ENCODE results near the gene RFX7.

The RFX7 gene

DNA sequence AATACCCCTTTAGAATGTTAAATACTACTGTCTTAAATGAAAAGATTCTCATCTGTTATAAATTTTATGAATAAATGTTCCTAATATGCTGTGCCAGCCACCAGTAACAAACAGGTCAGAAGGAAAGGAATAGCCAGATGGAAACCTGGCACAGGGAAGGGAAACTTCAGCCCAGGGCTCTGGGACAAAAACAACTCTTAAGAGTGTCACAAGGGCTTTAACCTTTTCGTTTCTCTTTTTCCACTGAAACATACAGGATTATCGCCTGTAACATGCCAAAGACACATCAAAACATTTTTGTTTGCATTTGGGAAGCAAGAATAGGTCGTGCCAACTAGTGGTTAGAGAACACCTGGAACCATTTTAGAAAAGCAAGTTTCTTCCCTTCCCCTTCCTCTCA is 141.2 kb downstream of the RFX7 start:
- DNase-seq, result no peak

DNA sequence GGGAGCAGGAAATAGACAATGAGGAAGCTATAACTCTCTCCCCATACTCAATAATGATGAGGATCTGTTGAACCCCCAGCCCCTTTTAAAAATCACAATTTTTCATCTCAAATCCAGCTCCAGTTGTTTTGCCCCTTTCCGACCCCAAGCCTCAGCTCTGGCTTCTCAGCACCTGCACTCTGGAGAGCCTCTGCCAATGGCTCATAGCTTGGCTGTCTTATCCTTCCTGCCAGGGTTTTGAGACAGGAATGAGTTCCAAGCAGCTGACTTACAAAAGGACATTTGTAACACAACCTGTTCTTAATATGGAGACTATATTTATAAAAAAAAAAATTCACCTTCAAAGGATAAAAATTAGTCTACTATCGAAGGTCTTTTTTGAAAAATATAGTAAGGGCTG is 144.4 kb downstream of the RFX7 start:
- DNase-seq, result no peak

DNA sequence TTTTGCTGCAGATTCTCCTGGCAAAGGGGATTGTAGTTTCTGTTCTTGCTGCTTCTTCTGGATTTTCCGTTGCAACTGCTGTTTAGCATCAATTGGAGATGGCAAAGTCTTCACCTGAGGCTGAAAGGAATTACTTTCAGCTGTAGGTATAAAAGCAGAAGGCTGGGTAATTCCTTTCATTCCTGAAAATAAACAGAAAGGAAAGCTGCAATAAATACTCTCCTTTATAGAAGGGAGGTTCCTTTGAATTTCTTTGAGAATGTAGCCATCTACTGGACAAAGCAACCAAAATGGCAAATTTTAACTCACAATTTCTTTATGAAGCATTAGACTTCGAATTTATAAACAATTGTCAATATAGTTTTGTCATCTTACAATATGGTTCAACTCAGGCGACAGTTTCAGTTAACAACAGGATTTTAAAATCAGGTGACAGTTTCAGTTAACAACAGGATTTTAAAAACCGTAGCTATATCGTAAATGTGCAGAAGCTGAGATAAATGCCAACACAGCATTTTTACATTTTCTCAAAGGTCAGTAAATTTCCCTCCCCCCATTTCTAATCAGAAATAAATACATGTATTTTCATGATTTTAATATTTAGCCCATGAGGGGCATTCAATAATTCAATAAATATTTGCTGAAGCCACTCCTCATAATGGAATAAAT is 145.3 kb downstream of the RFX7 start:
- DNase-seq, result no peak

DNA sequence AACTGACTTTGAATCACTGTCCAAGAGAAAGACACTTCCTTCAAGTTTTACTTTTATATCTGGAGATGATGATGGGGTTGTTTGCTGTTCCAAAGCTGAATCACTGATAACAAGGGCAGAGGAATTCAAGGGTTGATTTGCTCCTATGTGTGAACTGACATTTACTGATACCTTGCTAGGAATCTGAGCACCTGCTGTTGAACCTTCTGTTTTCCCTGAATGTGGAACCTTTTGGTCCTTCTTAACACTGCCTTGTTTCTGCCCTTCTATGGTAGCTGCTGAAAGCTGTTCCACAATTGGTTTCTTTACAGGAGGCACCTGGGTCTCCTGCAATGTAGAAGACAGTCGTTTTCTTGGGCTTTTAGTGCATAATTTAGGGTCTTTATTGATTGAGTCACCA is 148.3 kb downstream of the RFX7 start:
- no peak for DNase-seq

DNA sequence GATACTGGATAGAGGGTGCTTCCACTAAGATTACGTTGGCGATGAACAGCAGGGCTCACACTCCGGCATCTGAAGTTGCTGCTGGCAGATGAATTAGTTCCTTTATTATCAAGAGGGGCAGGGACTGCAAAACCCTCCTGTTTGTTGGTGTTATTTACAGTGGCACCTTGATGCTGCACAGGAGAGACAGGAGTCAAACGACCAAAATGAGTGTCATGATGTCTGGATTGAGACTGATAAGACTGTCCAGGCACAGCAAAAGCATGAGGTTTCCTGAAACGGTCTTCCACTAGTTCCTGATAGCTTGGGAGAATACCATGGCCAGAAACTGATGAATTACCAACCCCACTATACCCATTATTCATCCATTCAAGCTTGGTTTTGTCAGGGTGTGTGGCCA is 149.5 kb downstream of the RFX7 start:
- DNase-seq, result no peak

DNA sequence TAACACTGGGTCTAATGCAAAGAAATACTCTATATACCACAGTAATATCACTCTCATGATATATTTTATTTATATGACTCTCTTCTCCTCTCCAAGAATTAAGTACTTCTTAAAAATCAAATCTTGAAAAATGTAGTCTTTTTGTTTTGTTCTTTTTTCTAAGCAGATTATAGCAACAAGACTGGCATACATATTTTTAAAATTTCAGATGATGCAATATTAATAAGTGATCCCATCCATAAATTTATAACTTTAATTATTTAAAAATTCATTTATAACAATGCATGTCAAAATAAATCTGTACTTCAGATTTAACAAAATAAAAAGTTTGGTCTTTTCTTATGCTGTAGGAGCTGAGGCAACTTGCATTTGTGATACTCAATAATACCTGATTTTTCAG is 155.3 kb downstream of the RFX7 start:
- no peak for DNase-seq

DNA sequence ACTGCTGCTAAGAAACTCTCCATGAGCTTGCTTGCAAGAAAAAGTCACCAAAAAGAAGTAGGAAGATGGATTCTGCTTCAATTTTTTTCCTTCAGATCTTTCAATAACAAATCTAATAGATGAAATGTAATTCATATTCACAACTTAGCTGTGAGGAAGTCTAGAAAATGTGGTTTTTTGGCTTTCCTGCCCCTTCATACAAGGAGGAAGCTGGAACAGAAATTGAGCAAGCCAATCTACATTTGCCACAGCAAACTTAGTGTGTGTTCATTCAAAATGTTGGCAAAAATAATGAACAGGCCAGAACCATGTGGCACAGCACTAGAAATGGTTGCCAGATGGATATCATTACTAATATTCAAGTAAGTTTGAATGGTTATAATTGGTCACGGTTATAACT is 157.1 kb downstream of the RFX7 start:
- no peak for DNase-seq

DNA sequence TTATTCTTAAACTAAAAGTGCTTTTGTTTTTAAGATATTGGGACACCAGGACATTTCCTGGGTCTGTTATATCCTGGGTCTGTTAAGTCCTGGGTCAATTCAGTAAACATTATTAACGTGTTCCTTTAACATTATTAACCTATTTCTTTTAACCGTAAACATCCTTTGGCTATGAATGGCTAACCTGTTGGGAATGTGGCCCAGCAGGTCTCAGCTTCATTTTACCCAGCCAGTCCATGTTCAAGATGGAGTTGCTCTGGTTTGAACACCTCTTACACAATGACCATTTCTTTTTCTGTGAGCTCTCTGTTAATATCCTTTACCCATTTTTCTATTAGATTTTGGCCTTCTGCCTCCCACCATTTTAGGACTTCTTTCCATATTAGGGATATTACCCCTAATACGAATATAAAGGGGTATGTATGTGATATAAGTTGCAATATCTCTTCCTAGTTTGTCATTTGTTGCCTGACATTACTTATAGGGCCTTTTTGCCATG is 161.4 kb downstream of the RFX7 start:
- no peak for DNase-seq

DNA sequence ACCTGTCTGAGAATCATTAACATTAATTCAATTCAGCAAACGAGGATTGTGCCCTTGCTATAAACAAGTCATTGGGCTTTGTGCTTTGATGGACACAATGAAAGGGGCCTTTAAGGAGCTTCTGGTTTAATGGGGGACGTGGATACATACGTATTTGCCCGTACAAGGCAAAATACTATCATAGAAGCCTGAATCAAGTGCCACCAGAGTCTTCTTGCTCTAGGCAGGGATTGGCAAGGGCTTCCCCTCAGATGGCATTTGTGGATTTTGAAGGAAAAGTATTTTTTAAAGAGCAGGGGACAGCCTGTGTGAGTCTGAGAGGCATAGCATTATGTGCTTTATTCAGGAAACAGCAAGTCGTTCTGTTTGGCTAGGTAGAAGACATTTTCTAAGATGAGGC is 166.6 kb downstream of the RFX7 start:
- DNase-seq, result no peak

DNA sequence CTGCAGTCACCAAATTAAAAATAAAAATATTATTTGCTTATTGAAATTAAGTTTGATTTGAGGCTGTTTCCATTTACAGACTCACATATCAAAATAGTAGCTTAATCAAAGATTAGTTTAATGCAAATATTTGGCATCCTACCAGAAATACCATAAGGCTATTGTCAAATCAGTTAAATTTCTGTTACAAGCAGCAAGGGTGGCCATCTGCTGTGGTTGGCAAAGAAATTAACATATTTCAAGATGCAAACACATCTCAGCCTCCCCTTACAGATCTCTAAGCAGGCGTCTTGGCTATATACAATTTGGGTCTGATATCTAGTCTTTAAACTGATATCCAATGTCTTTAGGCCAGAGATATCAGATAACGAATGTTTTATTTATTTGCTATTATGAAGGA is 167.0 kb downstream of the RFX7 start:
- no peak for DNase-seq

DNA sequence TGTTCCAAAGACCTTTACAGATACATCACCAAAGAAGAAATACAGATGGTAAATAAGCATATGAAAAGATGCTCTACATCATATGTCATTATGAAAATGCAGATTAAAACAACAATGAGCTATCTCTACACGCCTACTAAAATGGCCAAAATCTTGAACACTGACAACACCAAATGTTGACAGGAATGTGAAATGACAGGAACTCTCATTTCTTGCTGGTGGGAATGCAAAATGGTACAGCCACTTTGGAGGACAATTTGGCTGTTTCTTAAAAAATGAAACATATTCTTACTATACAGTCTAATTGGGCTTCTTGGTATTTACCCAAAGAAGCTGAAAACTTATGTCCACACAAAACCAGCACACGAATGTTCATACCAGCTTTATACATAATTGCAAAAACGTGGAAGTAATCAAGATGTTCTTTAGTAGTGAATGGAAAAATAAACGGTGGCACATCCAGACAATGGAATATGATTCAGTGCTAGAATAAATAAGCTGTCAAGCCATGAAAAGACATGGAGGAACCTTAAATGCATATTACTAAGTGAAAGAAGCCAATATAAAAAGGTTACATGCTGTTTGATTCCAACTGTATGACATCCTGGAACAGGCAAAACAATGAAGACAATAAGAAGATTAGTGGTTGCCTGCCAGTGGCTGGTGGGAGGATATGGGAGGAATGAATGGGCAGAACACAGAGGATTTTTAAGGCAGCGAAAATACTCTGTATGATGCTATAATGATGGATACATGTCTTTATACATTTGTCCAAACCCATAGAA is 169.0 kb downstream of the RFX7 start:
- no peak for DNase-seq

DNA sequence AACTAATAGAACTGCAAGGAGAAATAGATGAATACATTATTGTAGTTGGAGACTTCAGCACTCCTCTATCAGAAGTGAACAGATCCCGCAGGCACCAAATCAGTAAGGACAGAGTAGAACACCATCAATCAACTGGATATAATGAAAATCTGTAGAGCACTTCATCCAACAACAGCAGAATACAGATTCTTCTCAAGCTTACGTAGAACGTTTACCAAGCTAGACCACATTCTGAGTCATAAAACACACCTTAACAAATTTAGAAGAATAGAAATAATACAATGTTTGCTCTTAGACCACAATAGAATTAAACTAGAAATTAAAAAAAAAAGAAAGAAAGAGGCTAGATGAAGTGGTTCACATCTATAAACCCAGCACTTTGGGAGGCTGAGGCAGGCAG is 179.5 kb downstream of the RFX7 start:
- no peak for DNase-seq

DNA sequence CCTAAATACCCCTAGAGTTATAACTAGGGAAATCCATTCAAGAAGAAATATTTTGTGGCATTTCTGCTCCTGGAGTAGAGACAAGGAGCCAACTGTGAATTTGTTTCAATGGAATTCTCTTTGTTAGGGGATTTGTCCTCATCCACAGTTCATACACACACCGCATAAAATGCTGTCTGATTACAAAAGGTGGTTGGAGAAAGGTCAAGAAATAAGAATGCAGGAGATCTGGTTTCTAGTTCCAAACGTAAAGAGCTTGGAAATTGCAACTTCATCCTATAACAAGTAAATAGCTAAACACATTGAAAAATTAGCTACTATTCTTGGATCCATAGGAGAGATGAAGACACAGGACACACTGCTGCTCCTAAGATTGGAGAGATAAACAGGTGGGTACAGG is 184.0 kb downstream of the RFX7 start:
- DNase-seq, result no peak

DNA sequence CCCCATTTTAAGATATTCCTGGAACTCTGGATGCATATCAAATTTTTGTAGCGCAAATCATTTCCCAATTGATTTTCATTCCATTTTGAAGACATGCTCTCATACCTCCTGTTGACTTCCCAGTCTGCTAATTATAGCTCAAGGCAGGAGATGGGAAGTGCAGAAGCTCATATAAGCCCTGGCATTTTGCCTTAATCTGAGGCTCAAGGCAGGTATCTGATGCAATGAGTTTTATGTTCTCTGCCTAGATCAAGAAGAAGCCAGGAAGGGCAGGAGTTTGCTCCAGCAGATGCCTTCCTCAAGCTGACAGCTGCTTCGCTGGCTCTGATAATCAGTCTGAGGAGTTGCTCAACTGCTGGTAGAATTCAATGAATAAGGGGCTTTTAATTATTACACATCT is 184.7 kb downstream of the RFX7 start:
- DNase-seq, result no peak

DNA sequence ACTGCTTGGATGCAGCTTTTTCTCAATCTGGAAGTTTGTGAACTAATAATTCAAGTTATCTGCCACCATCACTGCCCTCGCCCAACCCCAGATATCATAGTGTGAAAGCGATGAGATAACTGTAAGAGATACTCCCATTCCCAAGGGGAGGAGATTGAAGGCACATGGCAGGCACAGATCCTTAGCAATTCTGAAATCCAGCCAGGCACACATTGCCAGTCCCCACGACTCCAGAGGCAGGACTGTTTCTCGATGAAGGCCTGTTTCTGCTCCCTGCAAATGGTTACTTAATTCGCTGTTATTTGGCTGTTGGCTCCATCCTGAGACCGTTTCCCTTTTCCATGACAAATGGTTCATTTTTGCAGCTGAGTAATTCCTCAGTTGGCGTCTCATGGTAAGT is 187.1 kb downstream of the RFX7 start:
- DNase-seq, result no peak

DNA sequence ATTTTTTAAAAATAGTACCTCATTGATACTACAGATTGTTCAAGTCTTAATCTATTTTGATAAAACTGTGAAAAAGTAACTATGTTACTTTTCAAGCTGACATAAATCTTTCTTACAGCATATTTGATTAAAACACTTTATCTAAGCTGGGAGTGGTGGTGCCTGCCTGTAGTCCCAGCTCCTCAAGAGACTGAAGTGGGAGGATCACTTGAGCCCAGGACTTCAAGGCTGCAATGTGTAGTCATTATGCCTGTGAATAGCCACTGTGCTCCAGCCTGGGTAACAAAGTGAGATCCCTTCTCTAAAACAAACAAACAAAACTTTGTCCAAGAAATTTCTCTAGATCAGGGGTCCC is 190.7 kb downstream of the RFX7 start:
- no peak for DNase-seq

DNA sequence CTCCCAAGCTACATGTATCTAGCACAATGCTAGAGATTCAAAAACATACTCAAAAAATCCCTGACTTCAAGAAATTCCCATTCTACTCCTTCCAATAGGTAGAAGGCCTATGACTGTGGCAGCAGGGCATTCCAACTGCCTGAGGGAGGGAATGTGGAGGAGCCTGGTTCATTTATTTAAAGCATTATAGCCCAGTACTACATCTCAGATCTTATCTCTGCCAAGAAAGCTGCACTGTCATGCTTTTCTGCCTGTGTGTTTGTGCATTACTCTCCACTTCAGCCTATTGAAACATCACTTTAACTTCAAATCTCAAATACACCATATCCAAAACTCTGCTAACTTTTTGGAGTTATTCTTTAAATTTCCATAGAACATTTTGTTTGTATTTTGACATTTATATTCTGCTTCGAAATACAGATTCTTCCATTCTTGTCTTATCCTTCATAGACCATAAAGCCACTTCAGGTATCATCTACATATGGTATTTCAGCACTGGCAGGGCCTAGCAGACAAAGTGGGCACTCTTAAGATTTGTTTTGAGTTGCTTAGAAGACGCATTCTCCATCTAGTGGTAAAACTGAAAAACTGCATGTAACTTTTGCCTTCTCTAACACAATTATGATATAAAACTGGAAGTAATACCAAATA is 191.2 kb downstream of the RFX7 start:
- DNase-seq, result peak; percentile 55

DNA sequence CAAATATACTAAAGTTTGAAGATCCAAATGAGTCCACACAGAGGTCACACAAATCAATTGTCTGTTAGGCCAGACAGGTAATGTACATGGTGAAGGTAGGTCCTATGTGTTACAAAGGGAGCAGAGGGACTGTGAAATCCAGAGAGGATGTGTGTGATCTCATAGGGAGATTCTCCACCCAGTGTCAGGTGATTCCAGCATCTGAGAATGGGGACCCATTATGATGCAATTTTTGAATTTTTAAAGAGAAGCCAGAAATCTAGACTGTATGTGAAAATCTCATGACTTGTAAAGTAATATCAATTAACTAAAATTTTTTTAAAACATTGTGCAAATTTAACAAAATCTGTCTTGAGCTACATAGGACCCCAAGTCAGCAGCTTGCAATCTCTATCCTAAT is 192.0 kb downstream of the RFX7 start:
- DNase-seq, result no peak

DNA sequence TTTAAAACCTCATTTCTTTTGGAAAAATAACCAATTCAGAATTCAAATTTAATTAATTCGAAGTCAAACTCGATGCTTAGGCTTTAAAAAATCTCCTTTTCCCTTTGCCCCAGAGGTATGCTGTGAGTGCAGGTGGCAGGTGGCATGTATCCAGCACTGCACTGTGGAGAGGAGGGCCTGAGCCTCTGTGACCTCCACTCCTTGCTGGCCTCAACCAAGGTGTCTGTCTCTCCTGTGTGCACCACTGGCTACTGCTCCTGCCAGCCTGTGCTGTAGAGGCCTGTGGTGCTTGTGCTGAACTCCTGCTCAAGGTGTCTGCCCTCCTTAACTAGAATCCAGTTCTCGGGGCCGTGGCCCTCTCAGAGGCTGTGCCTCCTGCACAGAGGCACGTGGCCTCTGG is 194.1 kb downstream of the RFX7 start:
- no peak for DNase-seq

DNA sequence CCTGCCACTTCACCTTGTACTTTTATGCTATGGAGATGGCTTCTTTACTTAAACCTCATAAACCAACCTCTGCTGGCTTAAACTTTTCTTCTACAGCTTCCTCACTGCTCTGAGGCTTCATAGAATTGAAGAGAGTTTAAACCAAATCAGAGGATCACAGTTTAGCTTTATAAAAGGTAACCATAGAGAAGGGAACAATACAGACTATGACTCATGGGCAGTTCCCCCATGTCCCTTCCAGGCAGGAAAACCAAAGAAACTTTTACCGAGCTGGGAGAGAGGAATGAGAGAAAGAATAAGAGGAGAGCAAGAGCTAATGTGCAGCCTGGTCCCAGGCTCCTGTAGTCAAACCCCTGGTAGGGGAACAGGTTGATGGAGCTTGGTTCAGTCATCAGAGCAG is 196.3 kb downstream of the RFX7 start:
- no peak for DNase-seq

DNA sequence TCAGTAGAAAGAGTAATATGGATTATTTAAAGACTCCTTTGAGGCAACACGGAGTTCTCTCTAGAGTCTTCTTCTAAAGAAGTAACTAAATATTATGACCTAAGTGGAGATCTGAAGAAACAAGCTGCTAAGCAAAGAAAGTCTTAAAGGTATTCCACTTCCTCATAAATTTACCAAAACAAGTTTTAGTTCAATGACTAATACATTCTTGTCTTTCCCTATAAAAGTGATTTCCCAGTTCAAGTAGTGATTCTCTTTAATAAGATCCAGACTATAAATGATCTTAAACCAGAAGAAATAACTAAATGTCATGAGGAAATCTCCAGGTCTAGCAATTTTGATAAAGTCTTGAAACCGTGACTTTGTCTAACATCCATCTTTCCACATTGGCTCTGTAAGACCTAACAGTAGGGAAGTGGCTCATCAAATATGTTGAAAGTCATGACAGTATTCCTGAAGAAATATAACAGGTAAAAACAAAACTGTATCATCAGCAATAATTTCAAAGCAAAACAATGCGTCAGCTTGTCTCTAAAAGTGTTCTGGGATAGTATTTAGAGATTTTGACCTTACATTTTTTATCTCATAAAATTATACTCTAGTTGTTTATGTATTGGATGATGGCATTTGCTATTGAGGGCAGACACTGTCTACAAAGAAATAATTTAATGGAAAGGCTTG is 198.5 kb downstream of the RFX7 start:
- DNase-seq, result peak; percentile 30

DNA sequence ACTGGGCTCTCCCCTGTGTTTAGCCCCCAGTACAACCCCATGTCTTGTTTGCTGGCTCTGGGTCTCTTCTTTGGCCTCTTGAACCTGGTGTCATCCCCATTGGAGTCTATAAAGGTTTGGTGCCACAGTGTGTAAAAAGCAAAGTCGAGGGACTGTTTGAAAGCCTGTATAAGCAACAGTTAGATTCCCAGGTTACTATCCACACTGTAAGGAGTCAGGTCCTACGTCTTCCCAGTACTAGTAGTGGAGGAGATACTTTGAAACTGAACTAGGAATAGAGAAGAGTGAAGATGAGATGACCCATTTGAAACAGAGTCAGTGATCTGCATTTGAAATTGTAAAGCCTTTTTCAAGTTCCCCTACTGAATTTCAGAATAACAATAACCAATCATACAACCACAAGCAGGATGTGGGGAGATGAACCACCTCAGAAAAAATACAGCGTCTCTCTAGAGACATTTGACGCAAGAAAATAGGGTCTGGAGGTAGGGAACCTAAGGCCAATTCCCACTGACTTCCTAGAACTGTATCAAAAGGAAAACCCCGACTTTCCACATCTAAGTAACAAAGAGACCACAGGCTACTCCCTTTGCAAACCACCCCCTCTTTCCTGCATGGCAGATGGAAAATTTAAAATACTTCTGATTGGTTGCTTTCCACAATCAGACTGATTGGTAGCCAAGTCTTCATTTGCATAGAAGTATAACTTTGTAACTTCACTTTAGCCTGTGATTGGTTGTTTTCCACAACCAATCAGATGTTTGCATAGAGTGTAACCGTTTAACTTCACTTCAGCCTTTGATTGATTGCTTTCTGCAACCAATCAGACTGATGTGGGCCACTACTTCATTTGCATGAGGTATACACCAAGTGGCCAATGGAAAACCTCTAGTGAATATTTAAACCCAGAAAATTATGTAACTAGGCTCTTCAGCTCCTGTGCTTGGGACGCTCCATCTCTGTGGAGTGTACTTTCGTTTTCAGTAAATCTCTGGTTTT is 200.4 kb downstream of the RFX7 start:
- DNase-seq, result no peak
